CD4-positive, alpha-beta memory T cell (primary cell): ENCODE measurements around the gene UNK. TPM values are rescaled to one million over a fixed set of nuclear protein-coding genes. Genes with fewer than 3 reads are reported as not detected.

Source experiments
- CTCF ChIA-PET: fragments of 350-600 bp; sonication (Branson Sonifier 250); formaldehyde crosslinking; loops from one replicate; lab custom pipeline; 2021; ENCODE audit warnings: inconsistent platforms; ENCODE audit not compliant: partially characterized antibody; lab: Charles Lee
- POLR2A ChIA-PET: fragments of 350-600 bp; sonication (Branson Sonifier 250); formaldehyde crosslinking; loops from one replicate; lab custom pipeline; 2021; ENCODE audit not compliant: partially characterized antibody; lab: Charles Lee
- DNase-seq, 5 donors: peaks; one replicate each; pipeline versions ENCODE4 v3.0.0 to v3.0.0-alpha.2; 2020 to 2022; ENCODE audit warnings: mixed read lengths in 1 of 5
- H3K27ac ChIP-seq: one replicate; pipeline ENCODE4 v1.7.0; 2013; ENCODE audit warnings: low read depth, low read length
- H3K27me3 ChIP-seq: 2 replicates; pipeline ENCODE4 v1.7.0; 2013; ENCODE audit warnings: mild to moderate bottlenecking, low read length, moderate library complexity; ENCODE audit not compliant: insufficient read depth
- H3K36me3 ChIP-seq: 2 replicates; pipeline ENCODE4 v1.7.0; 2013; ENCODE audit warnings: mild to moderate bottlenecking, low read length, moderate library complexity; ENCODE audit not compliant: insufficient read depth
- H3K4me1 ChIP-seq: 2 replicates; pipeline ENCODE4 v1.7.0; 2013; ENCODE audit warnings: mild to moderate bottlenecking, low read length, moderate library complexity; ENCODE audit not compliant: insufficient read depth
- H3K4me3 ChIP-seq, 2 donors: one replicate each; pipeline ENCODE4 v1.7.0; 2013; ENCODE audit warnings: low read length in 2 of 2, mild to moderate bottlenecking in 1 of 2
- H3K9me3 ChIP-seq, 2 donors: one replicate each; pipeline ENCODE4 v1.7.0; 2013; ENCODE audit warnings: low read length in 2 of 2, control low read depth in 1 of 2; ENCODE audit not compliant: control insufficient read depth in 1 of 2
- H3K27ac Mint-ChIP-seq, 7 donors: one replicate each; pipeline ENCODE4 v1.8.0; 2020 to 2021; ENCODE audit warnings: mixed read lengths in 7 of 7, mild to moderate bottlenecking in 6 of 7, inconsistent platforms in 3 of 7, moderate library complexity in 3 of 7
- H3K27me3 Mint-ChIP-seq, 2 donors: one replicate each; pipeline ENCODE4 v1.8.0; 2020 to 2021; ENCODE audit warnings: mixed read lengths in 2 of 2
- H3K36me3 Mint-ChIP-seq, 2 donors: one replicate each; pipeline ENCODE4 v1.8.0; 2020 to 2021; ENCODE audit warnings: mixed read lengths in 2 of 2, inconsistent platforms in 1 of 2, mild to moderate bottlenecking in 1 of 2
- H3K4me1 Mint-ChIP-seq, 4 donors: one replicate each; pipeline ENCODE4 v1.8.0; 2020 to 2021; ENCODE audit warnings: mixed read lengths in 4 of 4, mild to moderate bottlenecking in 1 of 4
- H3K4me3 Mint-ChIP-seq, 8 donors: one replicate each; pipeline ENCODE4 v1.8.0; 2020 to 2021; ENCODE audit warnings: mixed read lengths in 8 of 8, mild to moderate bottlenecking in 7 of 8, moderate library complexity in 6 of 8, inconsistent platforms in 3 of 8
- H3K9me3 Mint-ChIP-seq, 8 donors: one replicate each; pipeline ENCODE4 v1.8.0; 2020 to 2021; ENCODE audit warnings: mixed read lengths in 8 of 8, mild to moderate bottlenecking in 5 of 8, inconsistent platforms in 3 of 8, moderate library complexity in 1 of 8
- intact Hi-C: fragments of 100-400 bp; cut with micrococcal nuclease; formaldehyde crosslinking; loops from one replicate; pipeline ENCODE4 v1.15.1; 2023
- polyA plus RNA-seq, 2 donors: library from polyadenylated mRNA; unstranded; fragments of 300-500 nt; fragmentation: Illumina TruSeq; gene quantifications; one replicate each; pipeline ENCODE4 v1.2.3, GENCODE V29; 2021
- total RNA-seq, 2 experiments: library from RNA; stranded (reverse); gene quantifications; one replicate each; pipeline ENCODE4 v1.2.3, GENCODE V29; 2021

The UNK gene
- total and polyA plus RNA-seq, 4 experiments from 2014 or later, result 22.2 to 48.1 (median 34.4) TPM

DNA sequence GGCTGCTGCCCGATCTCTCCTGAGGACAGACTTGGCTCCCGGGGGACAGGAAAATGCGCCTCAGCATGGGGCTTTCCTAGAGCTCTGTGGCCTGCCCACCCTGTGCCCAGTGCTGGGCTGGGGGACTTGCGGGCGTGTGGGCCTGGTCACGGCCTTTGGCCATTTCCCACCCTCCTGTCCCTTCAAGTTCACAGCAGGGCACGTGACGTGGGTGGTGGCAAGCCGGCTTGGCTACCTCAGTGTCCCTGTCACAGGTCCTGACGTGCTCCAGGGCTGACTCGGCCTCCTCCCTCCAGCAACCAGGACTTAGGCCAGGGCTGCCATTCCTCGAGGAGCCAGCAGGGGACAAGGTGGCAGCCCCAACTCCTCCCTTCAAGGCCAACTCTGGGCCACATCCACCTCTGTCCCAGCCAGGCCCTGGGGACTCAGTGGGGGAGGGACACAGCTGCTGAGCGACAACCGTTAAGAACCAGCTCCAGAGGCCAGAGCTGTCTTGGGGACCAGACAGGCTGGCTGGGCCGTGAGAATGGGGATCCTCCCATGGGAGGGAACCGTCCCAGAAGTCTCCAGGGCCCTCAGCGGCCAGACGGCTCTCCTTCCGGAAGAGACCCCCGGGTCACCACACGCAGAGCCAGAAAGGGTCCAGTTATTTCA, 60.6 kb downstream of the UNK start:
- Histone ChIP-seq H3K27ac (peak overlapping the region; percentile 90), H3K4me3 (no peak overlapping the region), H3K4me1 (peaks cover 49% of the 10 kb centered on the region), H3K9me3 (no peaks in the 10 kb centered on the region), H3K36me3 (peaks cover 41% of the 10 kb centered on the region), H3K27me3 (no peaks in the 10 kb centered on the region)
- Mint-ChIP-seq H3K9me3 (no peaks in the 10 kb centered on the region), H3K4me1 (peaks cover 5 to 39% (median 22%) of the 10 kb centered on the region in 4 donors), H3K4me3 (peak overlapping the region; percentile 24 to 50 (median 33)), H3K36me3 (peaks cover 21 to 48% of the 10 kb centered on the region in 2 donors), H3K27me3 (no peaks in the 10 kb centered on the region), H3K27ac (peak overlapping the region; percentile 47 to 90 (median 77))
- peak; percentile 44 to 73 (median 49) for DNase-seq
- ChIA-PET POLR2A (interaction anchor here (1.7 to 26.2 kb wide), 10 partner anchors 9 to 92 kb away, joined by 4 to 563 read pairs (median 80); partner anchors contain the start of genes GALK1, TRIM47, TRIM65 and UNK), CTCF (interaction anchor here (0.7 to 6.8 kb wide), 18 partner anchors 8 to 96 kb away, joined by 3 to 46 read pairs (median 8); partner anchors contain the start of genes GALK1, TRIM65, UNK and WBP2)
- intact Hi-C loops, result no loop called here

DNA sequence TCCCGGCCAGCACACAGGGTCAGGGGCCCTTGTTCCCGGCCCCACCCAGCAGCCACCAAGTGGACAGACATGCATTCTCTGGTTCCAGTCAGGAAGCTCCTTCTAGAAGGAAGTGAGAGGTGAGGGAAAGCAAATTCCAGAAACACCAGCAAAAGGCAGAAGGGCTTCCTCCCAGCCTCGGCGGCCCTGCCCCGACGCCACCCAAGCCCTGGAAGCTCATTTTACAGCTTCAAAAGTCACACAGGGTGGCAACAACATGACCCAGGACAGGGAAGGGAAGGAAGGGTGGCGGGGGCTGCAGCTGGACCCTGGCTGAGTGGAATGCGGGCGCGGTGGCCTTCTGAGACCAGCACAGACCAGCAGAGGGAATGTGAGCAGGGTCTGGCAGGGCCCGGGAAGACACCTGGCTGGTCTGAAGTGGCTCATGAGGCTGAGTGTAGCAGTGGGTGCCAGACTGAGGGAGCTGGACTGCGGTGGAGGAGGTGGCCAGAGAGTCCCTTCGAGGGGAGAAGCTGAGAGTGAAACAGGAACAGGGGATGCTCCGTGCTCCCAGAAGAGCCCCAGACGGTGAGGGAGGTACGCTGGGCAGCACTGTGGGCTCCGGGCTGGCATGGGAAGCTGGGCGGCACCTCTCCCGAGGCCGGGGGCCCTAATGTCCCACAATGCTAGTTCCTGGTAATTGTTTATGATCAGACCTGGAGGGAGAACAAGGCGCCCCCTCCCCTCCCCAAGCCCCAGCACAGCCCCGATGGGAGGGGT, 61.5 kb downstream of the UNK start:
- H3K36me3 ChIP-seq, result peaks cover 41% of the 10 kb centered on the region
- DNase-seq, result no peak
- Mint-ChIP-seq H3K36me3 (peaks cover 21 to 51% of the 10 kb centered on the region in 2 donors), H3K4me3 (peak overlapping the region in 4 of 8 donors; percentile 26 to 50 (median 40)), H3K4me1 (peaks cover 5 to 39% (median 23%) of the 10 kb centered on the region in 4 donors), H3K27me3 (no peaks in the 10 kb centered on the region), H3K27ac (peak overlapping the region in 6 of 7 donors; percentile 18 to 90 (median 76)), H3K9me3 (no peaks in the 10 kb centered on the region)
- no peaks in the 10 kb centered on the region for H3K27me3 ChIP-seq
- peaks cover 43% of the 10 kb centered on the region for H3K4me1 ChIP-seq
- H3K4me3 ChIP-seq, result no peak overlapping the region
- intact Hi-C loops, result no loop called here
- POLR2A ChIA-PET, result interaction anchor here (1.2 to 26.2 kb wide), 10 partner anchors 8 to 93 kb away, joined by 3 to 563 read pairs (median 80); partner anchors contain the start of genes GALK1, TRIM47, TRIM65 and UNK
- H3K9me3 ChIP-seq, result no peaks in the 10 kb centered on the region
- no peak overlapping the region for H3K27ac ChIP-seq
- CTCF ChIA-PET, result interaction anchor here (0.6 to 6.8 kb wide), 21 partner anchors 8 to 224 kb away, joined by 3 to 46 read pairs (median 7); partner anchors contain the start of genes GALK1, TRIM65, UNK and WBP2

- H3K27me3 Mint-ChIP-seq, result no peaks in the 10 kb centered on the region
- peaks cover 42% of the 10 kb centered on the region for H3K4me1 ChIP-seq
- H3K4me1 Mint-ChIP-seq, result peaks cover 9 to 41% (median 25%) of the 10 kb centered on the region in 4 donors
Measured at GRCh38 chr17:75846692-75847613, 62.3 kb downstream of the UNK start.

DNA sequence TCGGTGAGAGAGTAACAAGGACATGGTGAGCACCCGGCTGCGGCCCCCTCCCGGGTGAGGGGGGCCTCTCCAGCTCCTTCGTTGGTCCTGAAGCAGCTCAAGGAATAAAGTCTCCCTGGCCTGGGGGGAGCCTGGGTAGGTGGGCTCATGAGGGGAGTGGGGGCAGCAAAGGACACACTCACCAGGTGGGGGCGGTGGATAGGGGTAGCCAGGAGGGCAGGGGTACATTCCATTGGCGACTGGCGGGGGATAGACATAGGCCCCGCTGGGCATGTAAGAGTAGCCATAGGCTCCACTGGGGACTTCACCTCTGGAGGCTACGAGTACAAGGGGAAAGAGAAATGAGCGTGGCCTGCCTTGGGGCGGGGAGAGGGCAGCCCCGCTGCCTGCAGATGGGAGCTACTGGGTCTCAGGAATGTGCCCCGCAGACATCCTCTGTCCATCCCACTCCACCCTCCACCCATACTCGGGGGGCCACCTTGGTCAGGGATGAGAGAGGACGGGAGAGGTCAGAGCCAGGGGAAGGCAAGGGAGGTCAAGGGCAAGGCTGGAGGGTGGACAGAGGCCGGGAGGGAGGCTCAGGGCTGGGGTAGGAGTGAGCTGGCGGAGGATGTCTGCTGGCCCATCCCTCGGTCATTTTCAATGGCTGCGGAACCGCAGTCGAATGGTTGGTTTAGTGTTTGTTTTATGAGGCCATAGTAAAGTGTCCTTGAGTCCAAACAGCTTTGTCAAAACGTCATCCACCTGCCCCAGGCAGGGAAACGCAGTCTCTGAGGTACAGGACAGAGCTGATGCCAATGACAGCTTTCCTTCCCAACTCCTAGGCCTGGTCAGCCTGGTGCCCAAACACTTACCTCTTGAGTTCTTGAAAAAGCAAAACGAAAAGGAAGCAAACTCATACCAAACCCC, 63.3 kb downstream of the UNK start:
- CTCF ChIA-PET, result interaction anchor here (0.6 to 6.8 kb wide), 24 partner anchors 8 to 137 kb away, joined by 3 to 46 read pairs (median 4); partner anchors contain the start of genes GALK1 and WBP2
- H3K4me3 Mint-ChIP-seq, result peak overlapping the region in 2 of 8 donors; percentile 59 to 77
- no peak overlapping the region for H3K4me3 ChIP-seq
- H3K4me1 ChIP-seq, result peaks cover 32% of the 10 kb centered on the region
- POLR2A ChIA-PET, result interaction anchor here (0.8 to 26.2 kb wide), 10 partner anchors 6 to 84 kb away, joined by 3 to 563 read pairs (median 80); partner anchors contain the start of genes GALK1, TRIM47, TRIM65 and UNK
- peak overlapping the region; percentile 67 to 93 (median 88) for H3K27ac Mint-ChIP-seq
- no peaks in the 10 kb centered on the region for H3K9me3 Mint-ChIP-seq
- no peaks in the 10 kb centered on the region for H3K27me3 Mint-ChIP-seq
- H3K36me3 Mint-ChIP-seq, result peaks cover 22 to 56% of the 10 kb centered on the region in 2 donors
- peaks cover 9 to 41% (median 24%) of the 10 kb centered on the region in 4 donors for H3K4me1 Mint-ChIP-seq
- no peak for DNase-seq
- H3K27me3 ChIP-seq, result no peaks in the 10 kb centered on the region
- H3K9me3 ChIP-seq, result no peaks in the 10 kb centered on the region
- intact Hi-C loops, result loop anchor here (1.0 kb wide), 2 partner anchors 84 to 95 kb away; no protein-coding TSS in a partner anchor
- H3K36me3 ChIP-seq, result peaks cover 46% of the 10 kb centered on the region
- H3K27ac ChIP-seq, result peak overlapping the region; percentile 19

More at GRCh38 chr17:75846692-75847613, 62.3 kb downstream of the UNK start:
- CTCF ChIA-PET, result interaction anchor here (0.6 to 6.8 kb wide), 16 partner anchors 9 to 270 kb away, joined by 3 to 46 read pairs (median 6); partner anchors contain the start of genes GALK1 and WBP2
- Histone ChIP-seq H3K36me3 (peaks cover 46% of the 10 kb centered on the region), H3K27ac (no peak overlapping the region), H3K4me3 (no peak overlapping the region), H3K9me3 (no peaks in the 10 kb centered on the region), H3K27me3 (no peaks in the 10 kb centered on the region)
- no peak for DNase-seq
- POLR2A ChIA-PET, result interaction anchor here (1.2 to 26.2 kb wide), 10 partner anchors 7 to 93 kb away, joined by 3 to 563 read pairs (median 80); partner anchors contain the start of genes GALK1, TRIM47, TRIM65 and UNK
- intact Hi-C loops, result no loop called here
- Mint-ChIP-seq H3K9me3 (no peaks in the 10 kb centered on the region), H3K36me3 (peaks cover 24 to 56% of the 10 kb centered on the region in 2 donors), H3K27ac (peak overlapping the region in 3 of 7 donors; percentile 24 to 82 (median 35)), H3K4me3 (peak overlapping the region in 1 of 8 donors; percentile 39)

DNA sequence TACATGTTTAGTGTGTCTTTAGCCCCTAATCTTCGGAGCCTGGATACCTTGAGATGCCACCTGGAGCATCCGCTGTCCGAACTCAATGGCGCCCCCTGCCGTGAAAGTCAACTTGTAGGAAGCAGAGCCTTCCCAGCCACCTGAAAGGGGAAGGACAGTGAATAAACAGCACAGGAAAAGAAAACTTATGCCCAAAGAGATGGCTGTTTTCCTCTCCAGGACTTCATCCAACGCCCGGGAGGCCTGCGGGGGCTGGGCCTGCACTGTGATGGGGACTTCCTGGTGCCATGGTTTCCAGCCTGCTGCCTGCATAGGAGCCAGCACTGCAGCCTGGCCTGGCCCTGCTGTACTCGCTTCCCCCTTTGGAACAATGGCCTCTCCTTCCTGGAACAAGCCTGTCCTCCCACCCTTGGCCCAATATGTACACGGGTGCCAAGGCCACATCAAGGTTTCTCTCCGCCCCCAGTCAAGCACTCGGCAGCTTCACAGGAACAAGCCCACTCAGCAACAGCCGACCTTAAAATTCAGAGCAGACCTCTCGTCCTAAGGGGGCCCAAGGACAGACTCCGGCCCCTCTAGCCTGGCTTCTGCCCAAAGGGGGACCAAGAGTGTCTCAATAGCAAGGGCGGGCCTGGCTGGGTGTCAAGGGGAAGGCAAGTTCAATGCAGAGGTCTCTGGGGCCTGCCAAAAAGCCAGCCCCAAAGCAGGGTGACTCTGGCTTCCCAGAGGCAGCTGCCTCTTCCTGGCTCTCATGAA, 64.1 kb downstream of the UNK start:
- Histone ChIP-seq H3K27me3 (no peaks in the 10 kb centered on the region), H3K4me1 (peaks cover 38% of the 10 kb centered on the region), H3K27ac (peak overlapping the region; percentile 19), H3K9me3 (no peaks in the 10 kb centered on the region), H3K4me3 (no peak overlapping the region), H3K36me3 (peaks cover 46% of the 10 kb centered on the region)
- intact Hi-C loops, result loop anchor here (1.0 kb wide), 2 partner anchors 84 to 95 kb away; no protein-coding TSS in a partner anchor
- CTCF ChIA-PET, result interaction anchor here (0.8 to 6.8 kb wide), 22 partner anchors 11 to 155 kb away, joined by 3 to 46 read pairs (median 4); partner anchors contain the start of gene GALK1
- Mint-ChIP-seq H3K27ac (peak overlapping the region; percentile 72 to 93 (median 88)), H3K4me3 (peak overlapping the region in 3 of 8 donors; percentile 20 to 77 (median 59)), H3K27me3 (no peaks in the 10 kb centered on the region), H3K9me3 (no peaks in the 10 kb centered on the region), H3K4me1 (peaks cover 13 to 48% (median 26%) of the 10 kb centered on the region in 4 donors), H3K36me3 (peaks cover 22 to 53% of the 10 kb centered on the region in 2 donors)
- peak; percentile 72 to 78 (median 76) for DNase-seq
- POLR2A ChIA-PET, result interaction anchor here (0.6 to 26.2 kb wide), 6 partner anchors 9 to 68 kb away, joined by 3 to 563 read pairs (median 110); partner anchors contain the start of genes TRIM47, TRIM65 and UNK
